ENCODE measurements around the gene IFT74.

The IFT74 gene

GRCh38 chr9:27019589-27019988 is 63.4 kb downstream of the IFT74 start:
- TF ChIP-seq ARNT (IDR thresholded peaks at IDR 0.05) (no peak), HDGF (IDR thresholded peaks at IDR 0.05; ENCODE audit: borderline replicate concordance) (no peak)
- ChIA-PET CTCF (interaction anchor here (1.0 kb wide), 1 partner anchor 12 kb away, joined by 3 read pairs; no protein-coding TSS in a partner anchor), POLR2A (no interaction called here)
- DNase-seq (ENCODE audit: extremely low spot score), result no peak

- no peak for DNase-seq (ENCODE audit: extremely low spot score)
- ChIA-PET POLR2A (no interaction called here), CTCF (no interaction called here)
- TF ChIP-seq TARDBP (IDR thresholded peaks at IDR 0.05) (no peak), NFRKB (IDR thresholded peaks at IDR 0.05) (no peak), HDGF (IDR thresholded peaks at IDR 0.05; ENCODE audit: borderline replicate concordance) (no peak), CTBP1 (IDR thresholded peaks at IDR 0.05; ENCODE audit: borderline replicate concordance) (no peak), LEF1 (IDR thresholded peaks at IDR 0.05; ENCODE audit: borderline replicate concordance) (no peak), BHLHE40 (IDR thresholded peaks at IDR 0.05; ENCODE audit: borderline replicate concordance) (no peak), FOXA1 (IDR thresholded peaks at IDR 0.05) (no peak), ARNT (IDR thresholded peaks at IDR 0.05) (no peak), PKNOX1 (IDR thresholded peaks at IDR 0.05) (no peak), FOXM1 (IDR thresholded peaks at IDR 0.05; ENCODE audit: borderline replicate concordance) (no peak), FOXK2 (IDR thresholded peaks at IDR 0.05) (no peak)
Measured at GRCh38 chr9:27022920-27023319, 66.7 kb downstream of the IFT74 start.

- TF ChIP-seq NFRKB (IDR thresholded peaks at IDR 0.05), result no peak
- no peak for TF ChIP-seq ARNT (IDR thresholded peaks at IDR 0.05)
- TF ChIP-seq TARDBP (IDR thresholded peaks at IDR 0.05), result no peak
- no peak for TF ChIP-seq SP1 (IDR thresholded peaks at IDR 0.05)
- TF ChIP-seq CTBP1 (IDR thresholded peaks at IDR 0.05; ENCODE audit: borderline replicate concordance), result no peak
- TF ChIP-seq PKNOX1 (IDR thresholded peaks at IDR 0.05), result no peak
- no peak for TF ChIP-seq BHLHE40 (IDR thresholded peaks at IDR 0.05; ENCODE audit: borderline replicate concordance)
- TF ChIP-seq FOXM1 (IDR thresholded peaks at IDR 0.05; ENCODE audit: borderline replicate concordance), result no peak
- TF ChIP-seq FOXA1 (IDR thresholded peaks at IDR 0.05), result no peak
- TF ChIP-seq SUZ12 (IDR thresholded peaks at IDR 0.05), result no peak
- TF ChIP-seq ELF4 (IDR thresholded peaks at IDR 0.05), result no peak
- TF ChIP-seq L3MBTL2 (conservative IDR thresholded peaks at IDR 0.05), result no peak
- TF ChIP-seq LEF1 (IDR thresholded peaks at IDR 0.05; ENCODE audit: borderline replicate concordance), result no peak
- no peak for TF ChIP-seq HDGF (IDR thresholded peaks at IDR 0.05; ENCODE audit: borderline replicate concordance)
- no peak for TF ChIP-seq ZNF384 (IDR thresholded peaks at IDR 0.05)
- CTCF ChIA-PET, result no interaction called here
- POLR2A ChIA-PET, result no interaction called here
- no peak for DNase-seq (ENCODE audit: extremely low spot score)
Measured at GRCh38 chr9:27029186-27029585, 73.0 kb downstream of the IFT74 start.

- TF ChIP-seq SUZ12 (IDR thresholded peaks at IDR 0.05) (no peak), L3MBTL2 (conservative IDR thresholded peaks at IDR 0.05) (no peak), LEF1 (IDR thresholded peaks at IDR 0.05; ENCODE audit: borderline replicate concordance) (no peak), SP1 (IDR thresholded peaks at IDR 0.05) (no peak), BHLHE40 (IDR thresholded peaks at IDR 0.05; ENCODE audit: borderline replicate concordance) (no peak), CTBP1 (IDR thresholded peaks at IDR 0.05; ENCODE audit: borderline replicate concordance) (no peak), ELF4 (IDR thresholded peaks at IDR 0.05) (no peak), PKNOX1 (IDR thresholded peaks at IDR 0.05) (no peak; the same call in 1 of the 2 replicates), HDGF (IDR thresholded peaks at IDR 0.05; ENCODE audit: borderline replicate concordance) (no peak), NFRKB (IDR thresholded peaks at IDR 0.05) (no peak), ZNF384 (IDR thresholded peaks at IDR 0.05) (no peak), FOXK2 (IDR thresholded peaks at IDR 0.05) (no peak), ARNT (IDR thresholded peaks at IDR 0.05) (no peak)
- DNase-seq (ENCODE audit: extremely low spot score), result peak; percentile 45
- ChIA-PET CTCF (no interaction called here), POLR2A (no interaction called here)
Measured at GRCh38 chr9:27033815-27034403, 77.7 kb downstream of the IFT74 start.

- ChIA-PET POLR2A (no interaction called here), CTCF (no interaction called here)
- TF ChIP-seq CTBP1 (IDR thresholded peaks at IDR 0.05; ENCODE audit: borderline replicate concordance), result no peak
- TF ChIP-seq FOXM1 (IDR thresholded peaks at IDR 0.05; ENCODE audit: borderline replicate concordance), result no peak
- no peak for TF ChIP-seq FOXK2 (IDR thresholded peaks at IDR 0.05)
- TF ChIP-seq FOXA1 (IDR thresholded peaks at IDR 0.05), result no peak
- TF ChIP-seq PKNOX1 (IDR thresholded peaks at IDR 0.05), result no peak
- no peak for TF ChIP-seq TARDBP (IDR thresholded peaks at IDR 0.05)
- TF ChIP-seq SUZ12 (IDR thresholded peaks at IDR 0.05), result no peak
- TF ChIP-seq LEF1 (IDR thresholded peaks at IDR 0.05; ENCODE audit: borderline replicate concordance), result no peak
- TF ChIP-seq SP1 (IDR thresholded peaks at IDR 0.05), result no peak
- no peak for TF ChIP-seq ELF4 (IDR thresholded peaks at IDR 0.05)
- TF ChIP-seq BHLHE40 (IDR thresholded peaks at IDR 0.05; ENCODE audit: borderline replicate concordance), result no peak
- no peak for TF ChIP-seq L3MBTL2 (conservative IDR thresholded peaks at IDR 0.05)
- no peak for TF ChIP-seq NFRKB (IDR thresholded peaks at IDR 0.05)
- no peak for TF ChIP-seq ARNT (IDR thresholded peaks at IDR 0.05)
- TF ChIP-seq HDGF (IDR thresholded peaks at IDR 0.05; ENCODE audit: borderline replicate concordance), result no peak
- no peak for TF ChIP-seq ZNF384 (IDR thresholded peaks at IDR 0.05)
- DNase-seq (ENCODE audit: extremely low spot score), result no peak
Measured at GRCh38 chr9:27037499-27037898, 81.3 kb downstream of the IFT74 start.

GRCh38 chr9:27041746-27042145 is 85.5 kb downstream of the IFT74 start:
- POLR2A ChIA-PET, result no interaction called here
- no peak for DNase-seq (ENCODE audit: extremely low spot score)
- CTCF ChIA-PET, result no interaction called here
- no peak for TF ChIP-seq SUZ12 (IDR thresholded peaks at IDR 0.05)
- no peak for TF ChIP-seq HDGF (IDR thresholded peaks at IDR 0.05; ENCODE audit: borderline replicate concordance)
- no peak for TF ChIP-seq TARDBP (IDR thresholded peaks at IDR 0.05)
- no peak for TF ChIP-seq LEF1 (IDR thresholded peaks at IDR 0.05; ENCODE audit: borderline replicate concordance)
- no peak for TF ChIP-seq NFRKB (IDR thresholded peaks at IDR 0.05)
- TF ChIP-seq ZNF384 (IDR thresholded peaks at IDR 0.05), result no peak
- no peak for TF ChIP-seq CTBP1 (IDR thresholded peaks at IDR 0.05; ENCODE audit: borderline replicate concordance)
- TF ChIP-seq ARNT (IDR thresholded peaks at IDR 0.05), result no peak
- no peak for TF ChIP-seq FOXK2 (IDR thresholded peaks at IDR 0.05)
- TF ChIP-seq PKNOX1 (IDR thresholded peaks at IDR 0.05), result no peak
- no peak for TF ChIP-seq FOXM1 (IDR thresholded peaks at IDR 0.05; ENCODE audit: borderline replicate concordance)
- no peak for TF ChIP-seq BHLHE40 (IDR thresholded peaks at IDR 0.05; ENCODE audit: borderline replicate concordance)
- TF ChIP-seq SP1 (IDR thresholded peaks at IDR 0.05), result no peak
- TF ChIP-seq FOXA1 (IDR thresholded peaks at IDR 0.05), result no peak
- TF ChIP-seq ELF4 (IDR thresholded peaks at IDR 0.05), result no peak
- no peak for TF ChIP-seq L3MBTL2 (conservative IDR thresholded peaks at IDR 0.05)

Data from HEK293T (cell line).